NB4 (cell line): ENCODE results near the gene DNAAF1.

ENCODE experiments used
- CTCF ChIP-seq: IDR thresholded peaks from one replicate; pipeline ENCODE4 v1.5.1; 2012; ENCODE audit warnings: low read depth, low read length
- MAX ChIP-seq: IDR thresholded peaks from 2 replicates; pipeline ENCODE4 v1.6.1; 2011; ENCODE audit warnings: low read depth, low read length
- MYC ChIP-seq: IDR thresholded peaks from 2 replicates; pipeline ENCODE4 v1.6.1; 2011; ENCODE audit warnings: low read depth, low read length
- POLR2A ChIP-seq: IDR thresholded peaks from 2 replicates; pipeline ENCODE4 v1.6.1; 2011; ENCODE audit warnings: mild to moderate bottlenecking; ENCODE audit not compliant: insufficient read length; ENCODE audit errors: extremely low read depth

GRCh38 chr16:84220851-84221250 is 75.7 kb downstream of the DNAAF1 start:
- no peak for TF ChIP-seq CTCF
- no peak for TF ChIP-seq MAX
- TF ChIP-seq MYC, result no peak
- no peak for TF ChIP-seq POLR2A
